Erythroblast (primary cell): Measurements from ENCODE around the gene ISCA2.

Experiments used
- GATA1 ChIP-seq: IDR thresholded peaks from 2 replicates; pipeline ENCODE4 v1.6.1; 2011; ENCODE audit warnings: low read depth, mild to moderate bottlenecking, control low read depth, low read length, moderate library complexity
- POLR2A ChIP-seq: IDR thresholded peaks from 2 replicates; pipeline ENCODE4 v1.6.1; 2011; ENCODE audit warnings: mild to moderate bottlenecking, low read length

DNA sequence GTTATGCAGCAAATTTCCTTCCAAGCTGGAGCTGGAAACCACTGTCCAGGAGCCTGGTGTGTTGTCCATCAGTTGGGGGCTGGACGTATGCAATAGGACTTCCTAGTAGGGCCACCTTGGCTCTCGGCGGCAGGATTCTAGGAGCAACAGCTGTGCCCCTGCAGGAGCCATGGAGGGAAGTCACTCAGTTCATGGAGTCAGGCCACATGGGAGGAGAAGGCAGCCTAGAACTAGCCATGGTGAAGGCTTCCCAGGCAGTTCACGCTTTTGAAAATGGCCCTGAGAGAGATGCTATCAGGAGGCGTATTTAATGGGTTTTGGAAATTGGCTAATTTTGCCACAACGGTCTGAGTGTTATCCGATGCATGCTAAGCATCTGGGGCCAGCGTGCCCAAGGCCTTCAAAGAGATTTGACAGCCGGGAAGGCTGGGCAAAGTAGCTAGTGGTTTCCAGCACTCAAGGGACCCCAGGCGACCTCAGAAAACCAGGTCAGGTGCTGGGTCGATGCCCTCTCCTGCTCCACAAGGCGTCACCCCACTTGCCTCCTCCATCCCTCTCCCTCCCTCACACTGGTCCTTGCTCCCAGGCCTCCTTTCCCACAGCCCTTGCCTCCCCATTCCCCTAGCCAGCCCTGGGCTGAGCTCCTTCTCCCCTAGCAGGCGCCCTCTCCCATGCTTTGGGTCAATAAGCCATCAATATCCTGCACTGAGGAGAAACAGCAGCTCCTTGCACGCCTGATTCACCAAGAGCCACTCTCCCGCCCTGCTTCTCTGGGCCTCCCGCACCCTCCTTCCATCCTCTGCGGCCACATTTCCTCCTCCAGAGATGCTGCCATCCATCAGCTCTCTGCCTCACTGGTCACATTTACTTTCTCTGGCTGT is 36.6 kb upstream of the ISCA2 start:
- TF ChIP-seq POLR2A (no peak), GATA1 (no peak)
